K562 (cell line): ENCODE data around the gene PAH. TPM values are rescaled to one million over a fixed set of nuclear protein-coding genes. Genes with fewer than 3 reads are reported as not detected.

Source experiments
- ATAC-seq: fragments of 200-7000 bp; cut with Tn5 transposase; 3 replicates; pipeline ENCODE4 v1.9.1; 2020; ENCODE audit warnings: moderate library complexity
- BruUV-seq: library from RNA; stranded (reverse); fragments of 400-500 nt; replicated peaks from 2 replicates; lab custom pipeline; 2021; lab: Mats Ljungman, UMichigan
- CTCF ChIA-PET: fragments of 300-600 bp; formaldehyde crosslinking; extraction: SDS; loops from one replicate; lab custom pipeline; 2021; ENCODE audit warnings: low intra/inter-chr PET ratio; lab: Yijun Ruan, JAX
- POLR2A ChIA-PET: fragments of 300-600, 350-650 bp; sonication (Branson Sonifier 250); formaldehyde crosslinking; extraction: SDS; loops from one replicate; lab custom pipeline; 2021; ENCODE audit warnings: antibody characterized with exemption, inconsistent platforms; lab: Yijun Ruan, JAX
- DNase-seq, 4 experiments: peaks; one replicate each; pipeline versions ENCODE4 v3.0.0 to v3.0.0-alpha.2; 2011 to 2018; ENCODE audit warnings: low spot score in 3 of 4, mixed read lengths in 3 of 4; ENCODE audit errors: extremely low read depth in 1 of 4
- FAIRE-seq: peaks from 2 replicates; lab custom pipeline; 2011; peaks lifted over from hg19 to GRCh38; lab: Jason Lieb, UNC
- H2AFZ ChIP-seq: 2 replicates; pipeline ENCODE4 v1.6.0; 2011; ENCODE audit warnings: low read depth, low read length, control low read depth, inconsistent platforms
- H3K27ac ChIP-seq: fragments of 200-600 bp; 3 replicates; pipeline ENCODE4 v1.8.0; 2011; ENCODE audit warnings: low read depth, mild to moderate bottlenecking, control low read depth, inconsistent platforms, low read length, moderate library complexity, mixed read lengths; ENCODE audit errors: extremely low read depth
- H3K27me3 ChIP-seq, 2 experiments: fragments of 300-600 bp in 1 of 2; 2 replicates in 1 of 2; 3 replicates in 1 of 2; pipeline versions ENCODE4 v1.6.0 to v1.8.0; 2011; ENCODE audit warnings: inconsistent platforms in 2 of 2, low read length in 2 of 2, mild to moderate bottlenecking in 1 of 2, mixed read lengths in 1 of 2, moderate library complexity in 1 of 2; ENCODE audit not compliant: control insufficient read depth in 2 of 2, insufficient read depth in 2 of 2
- H3K36me3 ChIP-seq: fragments of 300-600 bp; 3 replicates; pipeline ENCODE4 v1.8.0; 2011; ENCODE audit warnings: mild to moderate bottlenecking, low read length, inconsistent platforms; ENCODE audit not compliant: control insufficient read depth, insufficient read depth
- H3K4me1 ChIP-seq, 2 experiments: fragments of 200-600 bp in 1 of 2; replicated peaks in 1 of 2; 2 replicates in 1 of 2; 3 replicates in 1 of 2; pipeline versions ENCODE4 v1.5.1 to v1.8.0; 2011; ENCODE audit warnings: inconsistent platforms in 2 of 2, low read length in 2 of 2, mild to moderate bottlenecking in 1 of 2, mixed read lengths in 1 of 2, moderate library complexity in 1 of 2; ENCODE audit not compliant: control insufficient read depth in 2 of 2, insufficient read depth in 2 of 2
- H3K4me2 ChIP-seq: 2 replicates; pipeline ENCODE4 v1.6.1; 2011; ENCODE audit warnings: low read length, control low read depth, inconsistent platforms, mixed read lengths; ENCODE audit not compliant: insufficient read depth
- H3K4me3 ChIP-seq: fragments of 200-600 bp; sonication (generic), shearing (Covaris generic); 2 replicates; pipeline ENCODE4 v1.5.1; 2016; ENCODE audit warnings: control low read depth, inconsistent platforms
- H3K79me2 ChIP-seq: fragments of 200-600 bp; 3 replicates; pipeline ENCODE4 v1.8.0; 2011; ENCODE audit warnings: low read length, inconsistent platforms; ENCODE audit not compliant: control insufficient read depth, insufficient read depth
- H3K9ac ChIP-seq, 2 experiments: 2 replicates each; pipeline versions ENCODE4 v1.6.0 to v1.6.1; 2011; ENCODE audit warnings: low read depth in 2 of 2, low read length in 2 of 2, control low read depth in 1 of 2, inconsistent platforms in 1 of 2, mild to moderate bottlenecking in 1 of 2, mixed read lengths in 1 of 2; ENCODE audit not compliant: insufficient read depth in 1 of 2
- H3K9me1 ChIP-seq: one replicate; pipeline ENCODE4 v1.6.0; 2011; ENCODE audit warnings: inconsistent platforms, mild to moderate bottlenecking, low read length, moderate library complexity; ENCODE audit not compliant: control insufficient read depth, insufficient read depth
- H3K9me3 ChIP-seq: replicated peaks from 2 replicates; pipeline ENCODE4 v1.5.1; 2011; ENCODE audit warnings: low read depth, low read length, inconsistent platforms; ENCODE audit not compliant: control insufficient read depth, insufficient read depth
- H4K20me1 ChIP-seq: replicated peaks from 2 replicates; pipeline ENCODE4 v1.6.1; 2011; ENCODE audit warnings: low read length, inconsistent platforms, mixed read lengths; ENCODE audit not compliant: control insufficient read depth, insufficient read depth
- BDP1 ChIP-seq: IDR thresholded peaks from 3 replicates; pipeline ENCODE4 v1.6.1; 2011; ENCODE audit not compliant: insufficient read length, insufficient read depth
- BRF2 ChIP-seq: IDR thresholded peaks from 3 replicates; pipeline ENCODE4 v1.6.1; 2011; ENCODE audit warnings: borderline replicate concordance, mild to moderate bottlenecking; ENCODE audit not compliant: insufficient read length, insufficient read depth
- DACH1 ChIP-seq: fragments of 450-650 bp; IDR thresholded peaks from 2 replicates; pipeline ENCODE4 v1.6.1; 2018; ENCODE audit not compliant: partially characterized antibody
- EP300 ChIP-seq: IDR thresholded peaks from 2 replicates; pipeline ENCODE4 v1.6.1; 2012; ENCODE audit warnings: low read length, improper control_type of control experiment
- ILK ChIP-seq: fragments of 450-650 bp; IDR thresholded peaks from 2 replicates; pipeline ENCODE4 v1.6.1; 2016; ENCODE audit warnings: missing genetic modification characterization, low read depth, mild to moderate bottlenecking, missing compliant biosample characterization, moderate library complexity, borderline replicate concordance
- LARP7 ChIP-seq: fragments of 450-650 bp; IDR thresholded peaks from 2 replicates; pipeline ENCODE4 v1.6.1; 2016
- MYNN ChIP-seq, 2 experiments: sonication (generic); formaldehyde crosslinking in 1 of 2; IDR thresholded peaks; 2 replicates each; pipeline versions ENCODE4 v1.5.0 to v1.6.1; 2016 to 2020; ENCODE audit warnings: antibody characterized with exemption in 1 of 2, missing genetic modification reagents in 1 of 2
- PATZ1 ChIP-seq: fragments of 250-450 bp; sonication (Bioruptor Pico); IDR thresholded peaks from 2 replicates; pipeline ENCODE4 v1.5.0; 2020; ENCODE audit warnings: mild to moderate bottlenecking, borderline replicate concordance
- PHF21A ChIP-seq: fragments of 450-650 bp; IDR thresholded peaks from 2 replicates; pipeline ENCODE4 v1.6.1; 2017; ENCODE audit warnings: low read depth, borderline replicate concordance
- PHTF2 ChIP-seq: fragments of 250-450 bp; sonication (Bioruptor Pico); IDR thresholded peaks from 2 replicates; pipeline ENCODE4 v1.5.0; 2021; ENCODE audit warnings: mild to moderate bottlenecking
- RFX5 ChIP-seq: IDR thresholded peaks from 2 replicates; pipeline ENCODE4 v1.6.1; 2011; ENCODE audit warnings: low read depth, mild to moderate bottlenecking, improper control_type of control experiment, low read length
- RUNX1 ChIP-seq: sonication (generic); IDR thresholded peaks from 2 replicates; pipeline ENCODE4 v1.6.1; 2016; ENCODE audit warnings: antibody characterized with exemption, low read depth
- SNAPC5 ChIP-seq: fragments of 250-450 bp; sonication (Bioruptor Pico); IDR thresholded peaks from 2 replicates; pipeline ENCODE4 v1.8.0; 2021; ENCODE audit warnings: moderate library complexity, mild to moderate bottlenecking, inconsistent platforms
- YY1 ChIP-seq, 3 experiments: IDR thresholded peaks; 2 replicates each; pipeline ENCODE4 v1.6.1; 2011; ENCODE audit warnings: low read length in 2 of 3, mild to moderate bottlenecking in 2 of 3, moderate library complexity in 2 of 3, borderline replicate concordance in 1 of 3, control low read depth in 1 of 3, low read depth in 1 of 3; ENCODE audit not compliant: insufficient read depth in 3 of 3, insufficient replicate concordance in 2 of 3, control insufficient read depth in 1 of 3, insufficient read length in 1 of 3; ENCODE audit errors: extremely low read depth in 1 of 3
- ZNF217 ChIP-seq: sonication (generic); formaldehyde crosslinking; IDR thresholded peaks from 2 replicates; pipeline ENCODE4 v1.8.0; 2022; ENCODE audit warnings: mild to moderate bottlenecking, missing genetic modification reagents
- ZNF592 ChIP-seq: fragments of 450-650 bp; IDR thresholded peaks from 2 replicates; pipeline ENCODE4 v1.6.1; 2017; ENCODE audit warnings: antibody characterized with exemption, mild to moderate bottlenecking
- WGBS: fragments of 100-300 bp; shearing (Covaris generic); methylation state at CpG from one replicate; pipeline ENCODE4 v1.1.6; 2016; ENCODE audit warnings: low coverage, mixed read lengths; ENCODE audit not compliant: insufficient coverage; ENCODE audit errors: missing lambda C conversion rate; 5-methylcytosine and 5-hydroxymethylcytosine counted together
- in situ Hi-C: fragments of 300-500 bp; cut with MboI; formaldehyde crosslinking; loops from 4 replicates; pipeline ENCODE4 v1.15.0; 2018; ENCODE audit warnings: inconsistent platforms, mixed read lengths
- intact Hi-C: fragments of 100-400 bp; cut with micrococcal nuclease; formaldehyde crosslinking; loops from 2 replicates; pipeline ENCODE4 v1.14.2; 2022
- polyA plus RNA-seq, 8 experiments: library from polyadenylated mRNA; depleted of rRNA in 4 of 8; stranded (reverse) in 5 of 8; unstranded in 3 of 8; fragments of >200 nt; fragmentation: Nextera tagmentation in 2 of 8; fragmentation: Illumina TruSeq in 1 of 8; extraction: Ambion mirVana in 2 of 8; extraction: Trizol in 1 of 8; gene quantifications; 2 replicates each; pipeline versions ENCODE4 v1.2.1 to v1.2.3, GENCODE V29; 2011 to 2014; ENCODE audit warnings: inconsistent platforms in 1 of 8, missing spikeins in 1 of 8
- total RNA-seq, 7 experiments: library from RNA; depleted of rRNA in 6 of 7; stranded (reverse); fragments of >200 nt in 6 of 7; fragmentation: Illumina TruSeq in 2 of 7; extraction: Trizol in 2 of 7; gene quantifications; 2 replicates each; pipeline versions ENCODE4 v1.2.1 to v1.2.3, GENCODE V29; 2011 to 2021; ENCODE audit warnings: low replicate concordance in 1 of 7

Gene PAH
- total and polyA plus RNA-seq, 9 of the 15 experiments (the other 6 are each of a cell fraction or from before 2014, with no cell fraction given), result 0.13 to 0.75 (median 0.69) TPM; not detected in 6

- Histone ChIP-seq H3K9me1 (no peaks in the 10 kb centered on the region), H4K20me1 (no peaks in the 10 kb centered on the region), H3K27me3 (no peaks in the 10 kb centered on the region), H3K9me3 (no peaks in the 10 kb centered on the region), H3K9ac (no peak overlapping the region), H2AFZ (no peak overlapping the region), H3K27ac (no peak overlapping the region), H3K36me3 (no peaks in the 10 kb centered on the region), H3K4me1 (no peaks in the 10 kb centered on the region), H3K4me3 (no peak overlapping the region), H3K4me2 (no peak overlapping the region), H3K79me2 (no peaks in the 10 kb centered on the region)
- FAIRE-seq (no peak), ATAC-seq (no peak), DNase-seq (no peak)
- in situ Hi-C loops, result no loop called here
- BruUV-seq, result no TSS peak
- ChIA-PET CTCF (no interaction called here), POLR2A (no interaction called here)
- 0% methylated on average over 1 of the region's 1 CpG for WGBS
- intact Hi-C loops, result no loop called here
- no peak for TF ChIP-seq PHTF2
- TF ChIP-seq RFX5, result no peak
- TF ChIP-seq RUNX1, result no peak
- TF ChIP-seq LARP7, result no peak
- TF ChIP-seq EP300, result no peak
- TF ChIP-seq MYNN (IDR thresholded peaks at IDR 0.05), result no peak
- TF ChIP-seq MYNN (CRISPR knock-in tag; IDR thresholded peaks at IDR 0.05), result no peak
- TF ChIP-seq DACH1, result no peak
- TF ChIP-seq BRF2, result no peak
- TF ChIP-seq ZNF592, result no peak
- no peak for TF ChIP-seq SNAPC5 (CRISPR knock-in tag)
- no peak for TF ChIP-seq PATZ1 (CRISPR knock-in tag)
- no peak for TF ChIP-seq PHF21A
- no peak for TF ChIP-seq ZNF217 (CRISPR knock-in tag)
- TF ChIP-seq YY1 (IDR thresholded peaks at IDR 0.05; ENCODE audit: borderline replicate concordance in 1 of 3, control insufficient read depth in 1 of 3, extremely low read depth in 1 of 3, insufficient read depth in 3 of 3, insufficient read length in 1 of 3, insufficient replicate concordance in 2 of 3, low read depth in 1 of 3, low read length in 2 of 3), result no peak
- no peak for TF ChIP-seq ILK (tag)
- TF ChIP-seq BDP1, result no peak
These were observed 16.1 kb upstream of the PAH start for GRCh38 chr12:102933168-102933567.
